HG03039 (cell line): ENCODE measurements around the gene PLEKHA7.
"Not testable (repeated sequence)": the region's sequence is repeated elsewhere in the genome, so short reads cannot be mapped to it uniquely, and the experiment has no call there.

Experiments
- ATAC-seq: cut with Tn5 transposase; IDR thresholded peaks from one replicate; pipeline ENCODE4 v1.9.1; 2021; ENCODE audit warnings: mild to moderate bottlenecking, moderate library complexity; ENCODE audit not compliant: unreplicated experiment

PLEKHA7 gene

GRCh38 chr11:17012179-17012578 lies 2.0 kb downstream of the PLEKHA7 start:
- ATAC-seq: no peak

- ATAC-seq: no peak
Observed at GRCh38 chr11:17010851-17011420, 3.3 kb downstream of the PLEKHA7 start.

- no peak for ATAC-seq
Observed at GRCh38 chr11:17008099-17008498, 6.1 kb downstream of the PLEKHA7 start.

GRCh38 chr11:17005646-17006045 lies 8.6 kb downstream of the PLEKHA7 start:
- no peak for ATAC-seq

- ATAC-seq: no peak
Observed at GRCh38 chr11:17004486-17005148, 9.6 kb downstream of the PLEKHA7 start.

GRCh38 chr11:17003426-17003825 lies 10.8 kb downstream of the PLEKHA7 start:
- no peak for ATAC-seq

GRCh38 chr11:17002543-17002942 lies 11.7 kb downstream of the PLEKHA7 start:
- no peak for ATAC-seq

GRCh38 chr11:17001806-17002205 lies 12.4 kb downstream of the PLEKHA7 start:
- ATAC-seq: no peak

- ATAC-seq: no peak
Observed at GRCh38 chr11:17000987-17001386, 13.2 kb downstream of the PLEKHA7 start.

- ATAC-seq: not testable (repeated sequence)
Observed at GRCh38 chr11:17000253-17000652, 14.0 kb downstream of the PLEKHA7 start.

GRCh38 chr11:16999116-16999515 lies 15.1 kb downstream of the PLEKHA7 start:
- ATAC-seq: no peak

GRCh38 chr11:16997624-16998023 lies 16.6 kb downstream of the PLEKHA7 start:
- no peak for ATAC-seq

- no peak for ATAC-seq
Observed at GRCh38 chr11:16993495-16993894, 20.7 kb downstream of the PLEKHA7 start.

- no peak for ATAC-seq
Observed at GRCh38 chr11:16992846-16993245, 21.4 kb downstream of the PLEKHA7 start.

- ATAC-seq: no peak
Observed at GRCh38 chr11:16989554-16989953, 24.7 kb downstream of the PLEKHA7 start.

GRCh38 chr11:16987205-16987568 lies 27.0 kb downstream of the PLEKHA7 start:
- no peak for ATAC-seq

GRCh38 chr11:16986434-16987204 lies 27.6 kb downstream of the PLEKHA7 start:
- ATAC-seq: peak; percentile 92

- ATAC-seq: no peak
Observed at GRCh38 chr11:16985297-16985696, 28.9 kb downstream of the PLEKHA7 start.

GRCh38 chr11:16984229-16984628 lies 30.0 kb downstream of the PLEKHA7 start:
- no peak for ATAC-seq

- ATAC-seq: no peak
Observed at GRCh38 chr11:16982809-16983208, 31.4 kb downstream of the PLEKHA7 start.

- ATAC-seq: no peak
Observed at GRCh38 chr11:16982256-16982671, 31.9 kb downstream of the PLEKHA7 start.

- no peak for ATAC-seq
Observed at GRCh38 chr11:16981651-16982194, 32.5 kb downstream of the PLEKHA7 start.
